HEK293 (cell line): Measurements from ENCODE around the gene OR10K2.

Experiments used
- CTCF ChIA-PET: fragments of 350-600 bp; formaldehyde crosslinking; extraction: SDS; loops from one replicate; lab custom pipeline; 2021; ENCODE audit warnings: antibody characterized with exemption; lab: Yijun Ruan, JAX
- POLR2A ChIA-PET: fragments of 300-600 bp; formaldehyde crosslinking; extraction: SDS; loops from one replicate; lab custom pipeline; 2020; ENCODE audit warnings: antibody characterized with exemption, inconsistent platforms; lab: Yijun Ruan, JAX
- H3K27ac ChIP-seq: fragments of 200-500 bp; sonication (Bioruptor generic); 2 replicates; pipeline ENCODE4 v1.5.1; 2014; ENCODE audit warnings: low read depth, low read length, control low read depth, inconsistent platforms; ENCODE audit errors: extremely low read depth
- H3K36me3 ChIP-seq, 2 experiments: fragments of 200-500 bp in 1 of 2; sonication (Bioruptor generic) in 1 of 2; 1 replicate in 1 of 2; 2 replicates in 1 of 2; pipeline ENCODE4 v1.5.1; 2014 to 2017; ENCODE audit warnings: inconsistent platforms in 2 of 2, low read length in 2 of 2; ENCODE audit not compliant: control insufficient read depth in 2 of 2, insufficient read depth in 1 of 2
- H3K4me1 ChIP-seq: fragments of 200-500 bp; sonication (Bioruptor generic); 2 replicates; pipeline ENCODE4 v1.5.1; 2014; ENCODE audit warnings: mild to moderate bottlenecking, low read length, inconsistent platforms; ENCODE audit not compliant: control insufficient read depth, insufficient read depth
- H3K4me3 ChIP-seq: 2 replicates; pipeline ENCODE4 v1.5.1; 2011; ENCODE audit warnings: low read depth, mild to moderate bottlenecking, control low read depth, low read length, moderate library complexity
- H3K9me3 ChIP-seq: fragments of 200-500 bp; sonication (Bioruptor generic); 2 replicates; pipeline ENCODE4 v1.5.1; 2014; ENCODE audit warnings: low read depth, low read length, inconsistent platforms; ENCODE audit not compliant: control insufficient read depth, insufficient read depth
- MZF1 ChIP-seq: fragments of 450-650 bp; formaldehyde crosslinking; IDR thresholded peaks from 2 replicates; pipeline ENCODE4 v1.5.1; 2017; ENCODE audit warnings: missing biosample characterization, missing genetic modification characterization, borderline replicate concordance
- REPIN1 ChIP-seq: fragments of 450-650 bp; formaldehyde crosslinking; IDR thresholded peaks from 2 replicates; pipeline ENCODE4 v1.5.1; 2017; ENCODE audit warnings: missing biosample characterization, missing genetic modification characterization, low read depth
- SALL2 ChIP-seq: fragments of 450-650 bp; formaldehyde crosslinking; IDR thresholded peaks from 2 replicates; pipeline ENCODE4 v1.5.0; 2017; ENCODE audit warnings: missing biosample characterization, mild to moderate bottlenecking, missing genetic modification characterization, borderline replicate concordance
- ZBTB21 ChIP-seq: fragments of 450-650 bp; formaldehyde crosslinking; IDR thresholded peaks from 2 replicates; pipeline ENCODE4 v1.5.1; 2017; ENCODE audit warnings: missing biosample characterization, missing genetic modification characterization
- ZFP37 ChIP-seq: fragments of 450-650 bp; formaldehyde crosslinking; IDR thresholded peaks from 2 replicates; pipeline ENCODE4 v1.5.1; 2016; ENCODE audit warnings: missing biosample characterization, missing genetic modification characterization
- ZFP69B ChIP-seq: fragments of 450-650 bp; formaldehyde crosslinking; IDR thresholded peaks from 2 replicates; pipeline ENCODE4 v1.5.1; 2016; ENCODE audit warnings: missing biosample characterization, missing genetic modification characterization
- ZNF133 ChIP-seq: fragments of 450-650 bp; formaldehyde crosslinking; IDR thresholded peaks from 2 replicates; pipeline ENCODE4 v1.5.1; 2016; ENCODE audit warnings: missing biosample characterization, missing genetic modification characterization
- ZNF19 ChIP-seq: fragments of 450-650 bp; formaldehyde crosslinking; IDR thresholded peaks from 2 replicates; pipeline ENCODE4; 2016; ENCODE audit warnings: missing biosample characterization, missing genetic modification characterization, low read depth
- ZNF391 ChIP-seq: fragments of 450-650 bp; formaldehyde crosslinking; IDR thresholded peaks from 2 replicates; pipeline ENCODE4 v1.5.1; 2016; ENCODE audit warnings: low read depth, missing biosample characterization, missing genetic modification characterization, borderline replicate concordance
- ZNF501 ChIP-seq: fragments of 450-650 bp; formaldehyde crosslinking; IDR thresholded peaks from 2 replicates; pipeline ENCODE4 v1.5.1; 2016; ENCODE audit warnings: missing biosample characterization, missing genetic modification characterization
- ZNF514 ChIP-seq: fragments of 450-650 bp; formaldehyde crosslinking; IDR thresholded peaks from 2 replicates; pipeline ENCODE4 v1.5.1; 2016; ENCODE audit warnings: missing biosample characterization, missing genetic modification characterization
- ZNF626 ChIP-seq: fragments of 450-650 bp; sonication (Bioruptor Pico); formaldehyde crosslinking; IDR thresholded peaks from 2 replicates; pipeline ENCODE4 v1.5.1; 2018; ENCODE audit warnings: missing biosample characterization, missing genetic modification characterization, inconsistent platforms
- ZNF843 ChIP-seq: fragments of 450-650 bp; formaldehyde crosslinking; IDR thresholded peaks from 2 replicates; pipeline ENCODE4 v1.5.1; 2016; ENCODE audit warnings: missing biosample characterization, missing genetic modification characterization
- TF ChIP-seq, protein P1 (sequence below): fragments of 450-650 bp; formaldehyde crosslinking; IDR thresholded peaks from 2 replicates; pipeline ENCODE4 v1.5.1; 2017; ENCODE audit warnings: missing biosample characterization, missing genetic modification characterization
- TF ChIP-seq, protein P2 (sequence below): IDR thresholded peaks from 2 replicates; pipeline ENCODE4 v1.6.1; 2011; ENCODE audit warnings: mild to moderate bottlenecking, low read depth, low read length, borderline replicate concordance
- TF ChIP-seq, protein P3 (sequence below): fragments of 450-650 bp; IDR thresholded peaks from 2 replicates; pipeline ENCODE4 v1.5.1; 2018; ENCODE audit warnings: missing biosample characterization, mild to moderate bottlenecking, missing genetic modification characterization
- TF ChIP-seq, protein P4 (sequence below): fragments of 450-650 bp; formaldehyde crosslinking; IDR thresholded peaks from 2 replicates; pipeline ENCODE4 v1.5.1; 2016; ENCODE audit warnings: missing biosample characterization, missing genetic modification characterization
- TF ChIP-seq, protein P5 (sequence below): fragments of 450-650 bp; formaldehyde crosslinking; IDR thresholded peaks from 2 replicates; pipeline ENCODE4 v1.5.1; 2016; ENCODE audit warnings: missing biosample characterization, missing genetic modification characterization

The OR10K2 gene

DNA sequence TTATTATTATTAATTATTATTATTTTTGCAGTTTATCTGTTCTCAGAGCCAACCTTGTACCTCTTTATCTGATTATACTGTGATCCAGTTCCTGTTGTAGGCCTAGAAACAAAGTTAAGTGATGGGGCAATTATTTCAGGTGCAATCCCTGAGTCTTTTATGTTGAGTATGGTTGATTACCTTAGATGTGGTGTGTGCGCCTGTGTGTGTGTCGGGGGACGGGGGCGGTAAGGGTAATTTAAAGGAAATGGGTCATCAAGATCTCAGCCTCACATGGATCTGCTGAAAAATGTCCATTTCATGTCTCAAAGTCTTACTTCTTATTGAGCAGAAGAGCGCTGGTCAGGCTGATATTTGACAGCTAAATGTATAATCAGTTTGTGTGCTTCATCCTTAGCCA is 18.9 kb downstream of the OR10K2 start:
- Histone ChIP-seq H3K4me1 (no peaks in the 10 kb centered on the region), H3K4me3 (no peak overlapping the region), H3K9me3 (no peaks in the 10 kb centered on the region), H3K27ac (no peak overlapping the region), H3K36me3 (no peaks in the 10 kb centered on the region)
- no peak for TF ChIP-seq SALL2 (tag by site-specific recombination)
- TF ChIP-seq ZNF501: no peak
- no peak for TF ChIP-seq ZNF133
- TF ChIP-seq ZNF514: no peak
- TF ChIP-seq ZNF19 (tag by site-specific recombination): no peak
- TF ChIP-seq, protein P1, sequence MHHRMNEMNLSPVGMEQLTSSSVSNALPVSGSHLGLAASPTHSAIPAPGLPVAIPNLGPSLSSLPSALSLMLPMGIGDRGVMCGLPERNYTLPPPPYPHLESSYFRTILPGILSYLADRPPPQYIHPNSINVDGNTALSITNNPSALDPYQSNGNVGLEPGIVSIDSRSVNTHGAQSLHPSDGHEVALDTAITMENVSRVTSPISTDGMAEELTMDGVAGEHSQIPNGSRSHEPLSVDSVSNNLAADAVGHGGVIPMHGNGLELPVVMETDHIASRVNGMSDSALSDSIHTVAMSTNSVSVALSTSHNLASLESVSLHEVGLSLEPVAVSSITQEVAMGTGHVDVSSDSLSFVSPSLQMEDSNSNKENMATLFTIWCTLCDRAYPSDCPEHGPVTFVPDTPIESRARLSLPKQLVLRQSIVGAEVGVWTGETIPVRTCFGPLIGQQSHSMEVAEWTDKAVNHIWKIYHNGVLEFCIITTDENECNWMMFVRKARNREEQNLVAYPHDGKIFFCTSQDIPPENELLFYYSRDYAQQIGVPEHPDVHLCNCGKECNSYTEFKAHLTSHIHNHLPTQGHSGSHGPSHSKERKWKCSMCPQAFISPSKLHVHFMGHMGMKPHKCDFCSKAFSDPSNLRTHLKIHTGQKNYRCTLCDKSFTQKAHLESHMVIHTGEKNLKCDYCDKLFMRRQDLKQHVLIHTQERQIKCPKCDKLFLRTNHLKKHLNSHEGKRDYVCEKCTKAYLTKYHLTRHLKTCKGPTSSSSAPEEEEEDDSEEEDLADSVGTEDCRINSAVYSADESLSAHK: no peak
- TF ChIP-seq, protein P2, sequence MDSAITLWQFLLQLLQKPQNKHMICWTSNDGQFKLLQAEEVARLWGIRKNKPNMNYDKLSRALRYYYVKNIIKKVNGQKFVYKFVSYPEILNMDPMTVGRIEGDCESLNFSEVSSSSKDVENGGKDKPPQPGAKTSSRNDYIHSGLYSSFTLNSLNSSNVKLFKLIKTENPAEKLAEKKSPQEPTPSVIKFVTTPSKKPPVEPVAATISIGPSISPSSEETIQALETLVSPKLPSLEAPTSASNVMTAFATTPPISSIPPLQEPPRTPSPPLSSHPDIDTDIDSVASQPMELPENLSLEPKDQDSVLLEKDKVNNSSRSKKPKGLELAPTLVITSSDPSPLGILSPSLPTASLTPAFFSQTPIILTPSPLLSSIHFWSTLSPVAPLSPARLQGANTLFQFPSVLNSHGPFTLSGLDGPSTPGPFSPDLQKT: no peak
- no peak for TF ChIP-seq ZNF843 (tag by site-specific recombination)
- TF ChIP-seq, protein P3, sequence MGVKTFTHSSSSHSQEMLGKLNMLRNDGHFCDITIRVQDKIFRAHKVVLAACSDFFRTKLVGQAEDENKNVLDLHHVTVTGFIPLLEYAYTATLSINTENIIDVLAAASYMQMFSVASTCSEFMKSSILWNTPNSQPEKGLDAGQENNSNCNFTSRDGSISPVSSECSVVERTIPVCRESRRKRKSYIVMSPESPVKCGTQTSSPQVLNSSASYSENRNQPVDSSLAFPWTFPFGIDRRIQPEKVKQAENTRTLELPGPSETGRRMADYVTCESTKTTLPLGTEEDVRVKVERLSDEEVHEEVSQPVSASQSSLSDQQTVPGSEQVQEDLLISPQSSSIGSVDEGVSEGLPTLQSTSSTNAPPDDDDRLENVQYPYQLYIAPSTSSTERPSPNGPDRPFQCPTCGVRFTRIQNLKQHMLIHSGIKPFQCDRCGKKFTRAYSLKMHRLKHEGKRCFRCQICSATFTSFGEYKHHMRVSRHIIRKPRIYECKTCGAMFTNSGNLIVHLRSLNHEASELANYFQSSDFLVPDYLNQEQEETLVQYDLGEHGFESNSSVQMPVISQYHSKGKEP (tag by site-specific recombination): no peak
- ChIA-PET POLR2A (no interaction called here), CTCF (no interaction called here)

DNA sequence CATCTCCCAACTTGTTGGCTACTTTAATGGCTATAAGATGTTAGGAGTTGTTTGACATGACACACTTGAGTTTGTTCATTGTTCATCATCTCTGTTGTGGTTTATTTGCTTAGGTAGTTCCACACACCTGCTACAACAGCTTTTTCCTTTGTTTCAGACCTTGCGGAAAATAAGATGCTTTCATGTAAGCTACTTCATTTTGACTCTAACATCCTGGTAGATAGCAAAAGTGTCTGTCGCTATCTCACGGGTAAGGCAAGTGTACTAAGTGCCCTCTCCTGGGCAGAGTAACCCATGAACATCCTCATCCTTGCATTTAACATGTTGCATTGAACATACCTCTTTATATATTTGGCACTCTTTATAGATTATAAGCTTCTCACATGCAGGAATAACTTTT is 25.2 kb downstream of the OR10K2 start:
- Histone ChIP-seq H3K27ac (no peak overlapping the region), H3K9me3 (no peaks in the 10 kb centered on the region), H3K36me3 (no peaks in the 10 kb centered on the region), H3K4me3 (no peak overlapping the region), H3K4me1 (no peaks in the 10 kb centered on the region)
- TF ChIP-seq, protein P4, sequence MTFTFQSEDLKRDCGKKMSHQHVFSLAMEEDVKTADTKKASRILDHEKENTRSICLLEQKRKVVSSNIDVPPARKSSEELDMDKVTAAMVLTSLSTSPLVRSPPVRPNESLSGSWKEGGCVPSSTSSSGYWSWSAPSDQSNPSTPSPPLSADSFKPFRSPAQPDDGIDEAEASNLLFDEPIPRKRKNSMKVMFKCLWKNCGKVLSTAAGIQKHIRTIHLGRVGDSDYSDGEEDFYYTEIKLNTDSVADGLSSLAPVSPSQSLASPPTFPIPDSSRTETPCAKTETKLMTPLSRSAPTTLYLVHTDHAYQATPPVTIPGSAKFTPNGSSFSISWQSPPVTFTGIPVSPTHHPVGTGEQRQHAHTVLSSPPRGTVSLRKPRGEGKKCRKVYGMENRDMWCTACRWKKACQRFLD (tag by site-specific recombination): no peak
- TF ChIP-seq ZFP37 (tag by site-specific recombination) (no peak), ZNF626 (tag by site-specific recombination) (no peak), ZBTB21 (tag by site-specific recombination) (no peak), MZF1 (tag by site-specific recombination) (no peak), REPIN1 (tag by site-specific recombination) (no peak), ZNF391 (tag by site-specific recombination) (no peak), ZFP69B (tag by site-specific recombination) (no peak)
- TF ChIP-seq, protein P5, sequence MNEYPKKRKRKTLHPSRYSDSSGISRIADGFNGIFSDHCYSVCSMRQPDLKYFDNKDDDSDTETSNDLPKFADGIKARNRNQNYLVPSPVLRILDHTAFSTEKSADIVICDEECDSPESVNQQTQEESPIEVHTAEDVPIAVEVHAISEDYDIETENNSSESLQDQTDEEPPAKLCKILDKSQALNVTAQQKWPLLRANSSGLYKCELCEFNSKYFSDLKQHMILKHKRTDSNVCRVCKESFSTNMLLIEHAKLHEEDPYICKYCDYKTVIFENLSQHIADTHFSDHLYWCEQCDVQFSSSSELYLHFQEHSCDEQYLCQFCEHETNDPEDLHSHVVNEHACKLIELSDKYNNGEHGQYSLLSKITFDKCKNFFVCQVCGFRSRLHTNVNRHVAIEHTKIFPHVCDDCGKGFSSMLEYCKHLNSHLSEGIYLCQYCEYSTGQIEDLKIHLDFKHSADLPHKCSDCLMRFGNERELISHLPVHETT (tag by site-specific recombination): no peak
- POLR2A ChIA-PET: no interaction called here
- CTCF ChIA-PET: no interaction called here
